ENCODE results near the gene GATA2.

Gene GATA2

DNA sequence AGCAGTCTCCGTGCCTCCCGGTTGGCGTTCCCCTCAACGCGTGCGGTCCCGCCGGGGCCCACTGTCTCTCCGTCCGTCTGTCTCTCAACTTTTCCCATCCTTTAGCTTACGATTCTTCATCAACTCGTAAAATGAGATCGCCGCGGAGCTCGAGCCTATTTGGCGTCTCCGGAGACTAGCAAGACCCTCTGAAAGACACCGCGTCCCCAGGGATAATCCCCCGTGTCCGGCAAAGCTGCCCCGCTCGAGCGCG is 3.4 kb downstream of the GATA2 start:
- Histone ChIP-seq H4K8ac (ENCODE audit: low read depth, low read length) (no peak overlapping the region), H2BK15ac (ENCODE audit: low read length) (no peak overlapping the region), H3K4me3 (ENCODE audit: low read length in 2 of 2) (peak overlapping the region; percentile 21 to 60), H3K23ac (ENCODE audit: low read depth, low read length, poor library complexity) (no peak overlapping the region), H2AK5ac (ENCODE audit: low read depth, low read length) (no peak overlapping the region), H3K9me3 (replicated peaks in 1 of 2; ENCODE audit: control insufficient read depth in 2 of 2, insufficient read depth in 1 of 2, low read depth in 1 of 2, low read length in 2 of 2) (peaks cover 0 to 2% of the 10 kb centered on the region in 2 donors), H2BK120ac (ENCODE audit: low read depth, low read length) (no peak overlapping the region), H2BK12ac (ENCODE audit: low read length) (no peak overlapping the region), H3K4ac (ENCODE audit: low read length) (no peak overlapping the region), H4K91ac (ENCODE audit: low read depth, low read length, poor library complexity) (no peak overlapping the region), H3K14ac (ENCODE audit: low read length) (no peak overlapping the region), H3K36me3 (replicated peaks in 1 of 2; ENCODE audit: control insufficient read depth in 2 of 2, insufficient read depth in 2 of 2, low read length in 2 of 2) (no peaks in the 10 kb centered on the region), H3K18ac (ENCODE audit: low read length) (no peak overlapping the region), H2AFZ (ENCODE audit: low read length) (peak overlapping the region; percentile 83), H3K4me1 (ENCODE audit: control insufficient read depth in 2 of 2, insufficient read depth in 1 of 2, low read depth in 1 of 2, low read length in 2 of 2) (peaks cover 19 to 27% of the 10 kb centered on the region in 2 donors), H3K4me2 (ENCODE audit: insufficient read depth, low read length, poor library complexity, severe bottlenecking) (peak overlapping the region; percentile 65), H3K27me3 (ENCODE audit: control insufficient read depth in 3 of 3, insufficient read depth in 3 of 3, low read depth in 1 of 3, low read length in 3 of 3) (peaks cover 91 to 100% (median 99%) of the 10 kb centered on the region in 3 experiments), H3K9ac (ENCODE audit: low read depth, low read length, poor library complexity) (no peak overlapping the region), H2BK5ac (ENCODE audit: low read length) (no peak overlapping the region), H3K27ac (replicated peaks; ENCODE audit: low read length) (no peak overlapping the region), H3K79me1 (ENCODE audit: low read depth, low read length) (peaks cover 2% of the 10 kb centered on the region)
- no CpG with 5 or more reads among the region's 26 CpGs for WGBS, 2 donors (ENCODE audit: extremely low coverage in 2 of 2, insufficient read length in 2 of 2, insufficient replicate concordance in 1 of 2)
- no peak for DNase-seq (ENCODE audit: low spot score)

DNA sequence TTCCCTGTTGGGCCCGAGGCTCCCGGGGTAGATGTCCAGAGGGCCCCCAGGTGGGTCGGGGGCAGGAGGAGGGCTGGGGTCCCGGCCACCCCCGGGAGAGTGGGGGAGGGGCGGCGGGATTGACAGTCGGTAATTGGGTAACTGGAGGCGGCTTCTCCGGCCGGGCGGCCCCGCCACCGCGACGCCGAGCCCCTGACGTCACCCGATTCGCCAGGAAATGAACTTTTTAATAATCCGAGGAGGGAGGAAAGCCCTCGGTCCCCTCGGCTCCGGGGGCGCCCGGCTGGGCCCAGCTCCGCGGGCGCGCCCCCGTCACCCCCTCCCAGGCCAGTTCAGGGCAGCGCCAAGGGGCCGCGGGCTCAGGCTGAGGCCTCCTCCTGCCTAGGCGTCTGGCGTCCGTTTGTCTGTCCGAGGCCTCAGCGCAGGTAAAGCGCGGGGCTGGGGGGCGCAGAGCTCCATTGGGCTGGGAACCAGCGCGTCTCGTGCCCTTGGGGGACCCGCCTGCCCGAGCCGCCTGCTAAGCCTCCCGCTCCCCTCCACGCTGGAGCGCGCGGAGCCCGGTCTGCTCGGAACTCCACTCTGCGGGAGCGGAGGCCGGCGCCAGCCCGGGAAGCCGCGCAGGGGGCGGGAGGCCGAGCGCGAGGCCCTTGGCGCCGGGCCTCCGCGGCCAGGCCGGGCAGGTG is 3.9 kb downstream of the GATA2 start:
- Histone ChIP-seq H2BK120ac (ENCODE audit: low read depth, low read length) (no peak overlapping the region), H3K79me1 (ENCODE audit: low read depth, low read length) (peaks cover 2% of the 10 kb centered on the region), H3K4me1 (ENCODE audit: control insufficient read depth in 2 of 2, insufficient read depth in 1 of 2, low read depth in 1 of 2, low read length in 2 of 2) (peaks cover 20 to 28% of the 10 kb centered on the region in 2 donors), H3K27ac (replicated peaks; ENCODE audit: low read length) (no peak overlapping the region), H2AFZ (ENCODE audit: low read length) (peak overlapping the region; percentile 83), H3K9ac (ENCODE audit: low read depth, low read length, poor library complexity) (no peak overlapping the region), H3K4ac (ENCODE audit: low read length) (no peak overlapping the region), H3K36me3 (replicated peaks in 1 of 2; ENCODE audit: control insufficient read depth in 2 of 2, insufficient read depth in 2 of 2, low read length in 2 of 2) (no peaks in the 10 kb centered on the region), H3K27me3 (ENCODE audit: control insufficient read depth in 3 of 3, insufficient read depth in 3 of 3, low read depth in 1 of 3, low read length in 3 of 3) (peaks cover 87 to 100% (median 98%) of the 10 kb centered on the region in 3 experiments), H2BK15ac (ENCODE audit: low read length) (no peak overlapping the region), H3K23ac (ENCODE audit: low read depth, low read length, poor library complexity) (no peak overlapping the region), H4K8ac (ENCODE audit: low read depth, low read length) (no peak overlapping the region), H3K4me3 (ENCODE audit: low read length in 2 of 2) (peak overlapping the region; percentile 21 to 60), H3K18ac (ENCODE audit: low read length) (peak overlapping the region; percentile 86), H3K9me3 (replicated peaks in 1 of 2; ENCODE audit: control insufficient read depth in 2 of 2, insufficient read depth in 1 of 2, low read depth in 1 of 2, low read length in 2 of 2) (peaks cover 0 to 2% of the 10 kb centered on the region in 2 donors), H2BK5ac (ENCODE audit: low read length) (no peak overlapping the region), H3K14ac (ENCODE audit: low read length) (no peak overlapping the region), H2BK12ac (ENCODE audit: low read length) (no peak overlapping the region), H3K4me2 (ENCODE audit: insufficient read depth, low read length, poor library complexity, severe bottlenecking) (peak overlapping the region; percentile 65), H2AK5ac (ENCODE audit: low read depth, low read length) (peak overlapping the region; percentile 59), H4K91ac (ENCODE audit: low read depth, low read length, poor library complexity) (no peak overlapping the region)
- no CpG with 5 or more reads among the region's 71 CpGs for WGBS, 2 donors (ENCODE audit: extremely low coverage in 2 of 2, insufficient read length in 2 of 2, insufficient replicate concordance in 1 of 2)
- DNase-seq (ENCODE audit: low spot score), result no peak

DNA sequence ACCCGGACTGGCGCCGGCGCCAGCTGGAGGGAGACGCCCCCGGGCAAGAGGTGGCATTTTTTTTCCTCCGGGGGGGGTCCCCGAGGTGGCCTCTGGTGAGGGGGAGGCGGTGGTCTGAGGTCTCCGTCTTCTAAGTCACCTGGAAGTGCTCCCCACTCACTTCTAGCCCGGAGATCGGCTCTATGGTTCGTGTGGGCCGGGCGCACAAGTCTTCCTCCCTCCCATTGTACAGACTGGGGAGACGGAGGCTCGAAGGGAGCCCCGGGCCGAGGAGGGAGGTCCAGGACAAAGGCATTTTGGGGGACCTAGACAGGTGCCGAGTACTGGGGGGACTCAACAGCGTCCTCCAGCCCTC is 4.4 kb downstream of the GATA2 start:
- H3K4me2 ChIP-seq (ENCODE audit: insufficient read depth, low read length, poor library complexity, severe bottlenecking), result no peak overlapping the region
- no peaks in the 10 kb centered on the region for H3K9me3 ChIP-seq (replicated peaks in 1 of 2; ENCODE audit: control insufficient read depth in 2 of 2, insufficient read depth in 1 of 2, low read depth in 1 of 2, low read length in 2 of 2)
- H3K9ac ChIP-seq (ENCODE audit: low read depth, low read length, poor library complexity), result no peak overlapping the region
- peak overlapping the region; percentile 59 for H2AK5ac ChIP-seq (ENCODE audit: low read depth, low read length)
- no peak overlapping the region for H4K91ac ChIP-seq (ENCODE audit: low read depth, low read length, poor library complexity)
- no peak overlapping the region for H2BK12ac ChIP-seq (ENCODE audit: low read length)
- H2BK5ac ChIP-seq (ENCODE audit: low read length), result no peak overlapping the region
- no peak overlapping the region for H3K4me3 ChIP-seq (ENCODE audit: low read length in 2 of 2)
- peaks cover 22 to 33% of the 10 kb centered on the region in 2 donors for H3K4me1 ChIP-seq (ENCODE audit: control insufficient read depth in 2 of 2, insufficient read depth in 1 of 2, low read depth in 1 of 2, low read length in 2 of 2)
- peak overlapping the region; percentile 52 for H2BK15ac ChIP-seq (ENCODE audit: low read length)
- no peak overlapping the region for H3K18ac ChIP-seq (ENCODE audit: low read length)
- peaks cover 87 to 100% (median 98%) of the 10 kb centered on the region in 3 experiments for H3K27me3 ChIP-seq (ENCODE audit: control insufficient read depth in 3 of 3, insufficient read depth in 3 of 3, low read depth in 1 of 3, low read length in 3 of 3)
- peak overlapping the region; percentile 77 for H3K23ac ChIP-seq (ENCODE audit: low read depth, low read length, poor library complexity)
- H4K8ac ChIP-seq (ENCODE audit: low read depth, low read length), result no peak overlapping the region
- no peak overlapping the region for H3K27ac ChIP-seq (replicated peaks; ENCODE audit: low read length)
- no peak overlapping the region for H3K14ac ChIP-seq (ENCODE audit: low read length)
- H3K4ac ChIP-seq (ENCODE audit: low read length), result no peak overlapping the region
- H3K79me1 ChIP-seq (ENCODE audit: low read depth, low read length), result peaks cover 2% of the 10 kb centered on the region
- WGBS, 2 donors (ENCODE audit: extremely low coverage in 2 of 2, insufficient read length in 2 of 2, insufficient replicate concordance in 1 of 2), result no CpG with 5 or more reads among the region's 21 CpGs
- peak overlapping the region; percentile 83 for H2AFZ ChIP-seq (ENCODE audit: low read length)
- H3K36me3 ChIP-seq (replicated peaks in 1 of 2; ENCODE audit: control insufficient read depth in 2 of 2, insufficient read depth in 2 of 2, low read length in 2 of 2), result no peaks in the 10 kb centered on the region
- no peak overlapping the region for H2BK120ac ChIP-seq (ENCODE audit: low read depth, low read length)
- no peak for DNase-seq (ENCODE audit: low spot score)

DNA sequence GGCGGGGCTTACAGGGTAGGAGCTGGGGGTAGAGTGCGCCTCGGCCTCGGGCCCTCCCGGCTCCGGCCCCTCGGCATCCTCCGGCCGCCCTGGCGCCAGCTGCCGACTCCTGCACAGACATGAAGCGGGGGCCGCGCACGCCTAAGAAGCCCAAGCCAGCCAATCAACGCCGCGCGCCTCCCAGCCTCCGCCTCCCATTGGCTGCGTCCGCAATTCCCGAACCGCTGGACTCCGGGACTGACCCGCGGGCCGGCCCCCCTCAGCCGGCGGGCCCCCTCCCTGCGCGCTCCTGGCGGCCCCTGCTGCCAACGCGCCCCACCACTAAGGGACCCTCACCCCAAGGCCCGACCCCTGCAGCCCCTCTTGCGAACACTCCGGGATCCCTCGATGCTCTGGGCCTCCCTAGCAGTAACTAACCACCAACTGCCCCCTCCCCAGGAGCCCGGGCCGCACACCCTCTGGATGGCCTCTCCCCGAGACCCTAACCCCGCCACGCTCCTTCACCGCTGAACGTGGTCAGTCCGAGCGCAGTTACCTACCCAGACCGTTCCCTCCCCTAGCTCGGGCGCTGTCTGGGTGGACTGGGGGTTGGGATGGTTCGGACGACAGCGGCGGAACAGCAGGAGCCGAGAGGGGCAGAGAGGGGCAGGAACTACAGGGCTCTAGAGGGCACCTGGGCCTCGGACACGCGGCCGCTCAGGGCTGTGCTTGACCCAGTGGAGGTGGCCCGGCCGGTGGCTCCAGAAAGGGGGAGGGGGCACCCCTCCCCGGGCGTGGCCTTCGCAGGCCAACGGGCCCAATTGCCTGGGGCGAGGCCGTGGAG is 5.0 kb downstream of the GATA2 start:
- no peak for DNase-seq (ENCODE audit: low spot score)
- H3K4me3 ChIP-seq (ENCODE audit: low read length in 2 of 2), result peak overlapping the region; percentile 16 to 57

More for the DNA sequence above, 5.0 kb downstream of the GATA2 start:
- Histone ChIP-seq H3K4ac (ENCODE audit: low read length) (no peak overlapping the region), H3K9me3 (replicated peaks in 1 of 2; ENCODE audit: control insufficient read depth in 2 of 2, insufficient read depth in 1 of 2, low read depth in 1 of 2, low read length in 2 of 2) (no peaks in the 10 kb centered on the region), H2BK120ac (ENCODE audit: low read depth, low read length) (no peak overlapping the region), H3K79me1 (ENCODE audit: low read depth, low read length) (no peaks in the 10 kb centered on the region), H4K8ac (ENCODE audit: low read depth, low read length) (no peak overlapping the region), H2BK15ac (ENCODE audit: low read length) (peak overlapping the region; percentile 52), H2AK5ac (ENCODE audit: low read depth, low read length) (peak overlapping the region; percentile 7), H3K9ac (ENCODE audit: low read depth, low read length, poor library complexity) (no peak overlapping the region), H3K18ac (ENCODE audit: low read length) (peak overlapping the region; percentile 20), H2BK5ac (ENCODE audit: low read length) (no peak overlapping the region), H2AFZ (ENCODE audit: low read length) (peak overlapping the region; percentile 83), H3K4me1 (ENCODE audit: control insufficient read depth in 2 of 2, insufficient read depth in 1 of 2, low read depth in 1 of 2, low read length in 2 of 2) (peaks cover 20 to 34% of the 10 kb centered on the region in 2 donors), H3K27me3 (ENCODE audit: control insufficient read depth in 3 of 3, insufficient read depth in 3 of 3, low read depth in 1 of 3, low read length in 3 of 3) (peaks cover 84 to 100% (median 98%) of the 10 kb centered on the region in 3 experiments), H3K4me2 (ENCODE audit: insufficient read depth, low read length, poor library complexity, severe bottlenecking) (peak overlapping the region; percentile 72), H2BK12ac (ENCODE audit: low read length) (no peak overlapping the region), H3K27ac (replicated peaks; ENCODE audit: low read length) (no peak overlapping the region), H4K91ac (ENCODE audit: low read depth, low read length, poor library complexity) (no peak overlapping the region), H3K23ac (ENCODE audit: low read depth, low read length, poor library complexity) (peak overlapping the region; percentile 77), H3K14ac (ENCODE audit: low read length) (no peak overlapping the region), H3K36me3 (replicated peaks in 1 of 2; ENCODE audit: control insufficient read depth in 2 of 2, insufficient read depth in 2 of 2, low read length in 2 of 2) (no peaks in the 10 kb centered on the region)
- WGBS, 2 donors (ENCODE audit: extremely low coverage in 2 of 2, insufficient read length in 2 of 2, insufficient replicate concordance in 1 of 2), result no CpG with 5 or more reads among the region's 68 CpGs
